ENCODE measurements around the gene ZFP36.

DNA sequence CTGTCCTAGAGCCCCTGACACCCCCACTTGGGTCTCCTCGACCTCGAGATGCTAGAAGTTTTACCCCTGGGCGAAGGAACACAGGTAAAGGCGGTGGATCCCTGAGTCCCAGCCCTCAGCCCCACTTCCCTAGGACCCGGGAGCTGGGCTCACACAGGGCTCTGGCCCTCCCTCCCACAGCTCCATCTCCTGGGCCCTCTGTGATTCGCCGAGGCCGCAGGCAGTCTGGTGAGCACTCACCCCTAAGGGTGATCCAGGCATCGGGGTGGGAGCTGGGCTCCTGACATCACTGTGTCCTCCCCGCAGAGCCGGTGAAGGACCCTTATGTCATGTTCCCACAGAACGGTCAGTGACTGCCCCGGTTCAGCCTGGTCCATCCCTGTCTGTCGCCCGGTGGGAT, 14.1 kb downstream of the ZFP36 start:
- TF ChIP-seq, protein P1, sequence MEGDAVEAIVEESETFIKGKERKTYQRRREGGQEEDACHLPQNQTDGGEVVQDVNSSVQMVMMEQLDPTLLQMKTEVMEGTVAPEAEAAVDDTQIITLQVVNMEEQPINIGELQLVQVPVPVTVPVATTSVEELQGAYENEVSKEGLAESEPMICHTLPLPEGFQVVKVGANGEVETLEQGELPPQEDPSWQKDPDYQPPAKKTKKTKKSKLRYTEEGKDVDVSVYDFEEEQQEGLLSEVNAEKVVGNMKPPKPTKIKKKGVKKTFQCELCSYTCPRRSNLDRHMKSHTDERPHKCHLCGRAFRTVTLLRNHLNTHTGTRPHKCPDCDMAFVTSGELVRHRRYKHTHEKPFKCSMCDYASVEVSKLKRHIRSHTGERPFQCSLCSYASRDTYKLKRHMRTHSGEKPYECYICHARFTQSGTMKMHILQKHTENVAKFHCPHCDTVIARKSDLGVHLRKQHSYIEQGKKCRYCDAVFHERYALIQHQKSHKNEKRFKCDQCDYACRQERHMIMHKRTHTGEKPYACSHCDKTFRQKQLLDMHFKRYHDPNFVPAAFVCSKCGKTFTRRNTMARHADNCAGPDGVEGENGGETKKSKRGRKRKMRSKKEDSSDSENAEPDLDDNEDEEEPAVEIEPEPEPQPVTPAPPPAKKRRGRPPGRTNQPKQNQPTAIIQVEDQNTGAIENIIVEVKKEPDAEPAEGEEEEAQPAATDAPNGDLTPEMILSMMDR (IDR thresholded peaks at IDR 0.05): no peak
- no peak for TF ChIP-seq POLR2A (IDR thresholded peaks at IDR 0.05)

Data from vagina (tissue), 2 donors.